ENCODE measurements around the gene MED20.

Gene MED20

GRCh38 chr6:41900861-41901260, 20.1 kb downstream of the MED20 start:
- peaks cover 16% of the 10 kb centered on the region for H3K4me1 ChIP-seq (ENCODE audit: control insufficient read depth, insufficient read depth, low read length, unreplicated experiment)

GRCh38 chr6:41896281-41896680, 24.7 kb downstream of the MED20 start:
- Histone ChIP-seq H3K79me2 (ENCODE audit: control insufficient read depth, insufficient read depth, low read length, unreplicated experiment) (no peaks in the 10 kb centered on the region), H3K27me3 (ENCODE audit: insufficient read depth, low read length) (no peaks in the 10 kb centered on the region), H3K4me3 (ENCODE audit: low read depth, low read length) (peak overlapping the region; percentile 86), H3K4me1 (ENCODE audit: control insufficient read depth, insufficient read depth, low read length, unreplicated experiment) (peaks cover 13% of the 10 kb centered on the region), H3K36me3 (ENCODE audit: insufficient read depth, low read length) (no peaks in the 10 kb centered on the region), H3K27ac (ENCODE audit: low read depth, low read length) (peak overlapping the region; percentile 66), H2AFZ (ENCODE audit: low read length, unreplicated experiment) (peak overlapping the region; percentile 7)

More at GRCh38 chr6:41900861-41901260, 20.1 kb downstream of the MED20 start:
- no peaks in the 10 kb centered on the region for H3K79me2 ChIP-seq (ENCODE audit: control insufficient read depth, insufficient read depth, low read length, unreplicated experiment)
- H2AFZ ChIP-seq (ENCODE audit: low read length, unreplicated experiment): no peak overlapping the region
- H3K27me3 ChIP-seq (ENCODE audit: insufficient read depth, low read length): no peaks in the 10 kb centered on the region
- peaks cover 3% of the 10 kb centered on the region; the same call in 1 of the 2 replicates for H3K36me3 ChIP-seq (ENCODE audit: insufficient read depth, low read length)
- H3K27ac ChIP-seq (ENCODE audit: low read depth, low read length): no peak overlapping the region
- H3K4me3 ChIP-seq (ENCODE audit: low read depth, low read length): no peak overlapping the region

- peak within 1 kb of the TSS; percentile 86 for H3K4me3 ChIP-seq (ENCODE audit: low read depth, low read length)
- peaks cover 13% of the 10 kb centered on the region for H3K4me1 ChIP-seq (ENCODE audit: control insufficient read depth, insufficient read depth, low read length, unreplicated experiment)
- H3K27me3 ChIP-seq (ENCODE audit: insufficient read depth, low read length): no peaks in the 10 kb centered on the region
- H2AFZ ChIP-seq (ENCODE audit: low read length, unreplicated experiment): peak within 1 kb of the TSS; percentile 93
- no peaks in the 10 kb centered on the region for H3K79me2 ChIP-seq (ENCODE audit: control insufficient read depth, insufficient read depth, low read length, unreplicated experiment)
- H3K36me3 ChIP-seq (ENCODE audit: insufficient read depth, low read length): no peaks in the 10 kb centered on the region
- H3K27ac ChIP-seq (ENCODE audit: low read depth, low read length): peak within 1 kb of the TSS; percentile 66
Observed at GRCh38 chr6:41895300-41896233, 25.4 kb downstream of the MED20 start, which contains the start of gene USP49. Gene USP49, minus strand, starts transcription at chr6:41895375. Its CDS starts 88,392 bp downstream, at chr6:41806983.

GRCh38 chr6:41894366-41895299, 26.3 kb downstream of the MED20 start:
- Histone ChIP-seq H2AFZ (ENCODE audit: low read length, unreplicated experiment) (peak overlapping the region; percentile 57), H3K4me1 (ENCODE audit: control insufficient read depth, insufficient read depth, low read length, unreplicated experiment) (peaks cover 13% of the 10 kb centered on the region), H3K79me2 (ENCODE audit: control insufficient read depth, insufficient read depth, low read length, unreplicated experiment) (no peaks in the 10 kb centered on the region), H3K4me3 (ENCODE audit: low read depth, low read length) (peak overlapping the region; percentile 86), H3K27me3 (ENCODE audit: insufficient read depth, low read length) (no peaks in the 10 kb centered on the region), H3K36me3 (ENCODE audit: insufficient read depth, low read length) (no peaks in the 10 kb centered on the region), H3K27ac (ENCODE audit: low read depth, low read length) (no peak overlapping the region)

- no peak overlapping the region for H3K4me3 ChIP-seq (ENCODE audit: low read depth, low read length)
- no peaks in the 10 kb centered on the region for H3K79me2 ChIP-seq (ENCODE audit: control insufficient read depth, insufficient read depth, low read length, unreplicated experiment)
- H2AFZ ChIP-seq (ENCODE audit: low read length, unreplicated experiment): no peak overlapping the region
- H3K27ac ChIP-seq (ENCODE audit: low read depth, low read length): no peak overlapping the region
- peaks cover 13% of the 10 kb centered on the region for H3K4me1 ChIP-seq (ENCODE audit: control insufficient read depth, insufficient read depth, low read length, unreplicated experiment)
- H3K36me3 ChIP-seq (ENCODE audit: insufficient read depth, low read length): no peaks in the 10 kb centered on the region
- no peaks in the 10 kb centered on the region for H3K27me3 ChIP-seq (ENCODE audit: insufficient read depth, low read length)
Observed at GRCh38 chr6:41892921-41893564, 27.9 kb downstream of the MED20 start.

- H3K4me3 ChIP-seq (ENCODE audit: low read depth, low read length): no peak overlapping the region
- no peaks in the 10 kb centered on the region for H3K79me2 ChIP-seq (ENCODE audit: control insufficient read depth, insufficient read depth, low read length, unreplicated experiment)
- no peaks in the 10 kb centered on the region for H3K27me3 ChIP-seq (ENCODE audit: insufficient read depth, low read length)
- H2AFZ ChIP-seq (ENCODE audit: low read length, unreplicated experiment): no peak overlapping the region
- no peaks in the 10 kb centered on the region for H3K36me3 ChIP-seq (ENCODE audit: insufficient read depth, low read length)
- no peak overlapping the region for H3K27ac ChIP-seq (ENCODE audit: low read depth, low read length)
- H3K4me1 ChIP-seq (ENCODE audit: control insufficient read depth, insufficient read depth, low read length, unreplicated experiment): no peaks in the 10 kb centered on the region
Observed at GRCh38 chr6:41887331-41887751, 33.6 kb downstream of the MED20 start.

- no peak overlapping the region for H2AFZ ChIP-seq (ENCODE audit: low read length, unreplicated experiment)
- no peaks in the 10 kb centered on the region for H3K79me2 ChIP-seq (ENCODE audit: control insufficient read depth, insufficient read depth, low read length, unreplicated experiment)
- no peak overlapping the region for H3K4me3 ChIP-seq (ENCODE audit: low read depth, low read length)
- no peak overlapping the region for H3K27ac ChIP-seq (ENCODE audit: low read depth, low read length)
- no peaks in the 10 kb centered on the region for H3K36me3 ChIP-seq (ENCODE audit: insufficient read depth, low read length)
- H3K4me1 ChIP-seq (ENCODE audit: control insufficient read depth, insufficient read depth, low read length, unreplicated experiment): peaks cover 5% of the 10 kb centered on the region
- no peaks in the 10 kb centered on the region for H3K27me3 ChIP-seq (ENCODE audit: insufficient read depth, low read length)
Observed at GRCh38 chr6:41885930-41886329, 35.0 kb downstream of the MED20 start.

- Histone ChIP-seq H3K4me1 (ENCODE audit: control insufficient read depth, insufficient read depth, low read length, unreplicated experiment) (peaks cover 5% of the 10 kb centered on the region), H3K27ac (ENCODE audit: low read depth, low read length) (no peak overlapping the region), H3K36me3 (ENCODE audit: insufficient read depth, low read length) (no peaks in the 10 kb centered on the region), H3K4me3 (ENCODE audit: low read depth, low read length) (no peak overlapping the region), H3K79me2 (ENCODE audit: control insufficient read depth, insufficient read depth, low read length, unreplicated experiment) (no peaks in the 10 kb centered on the region), H3K27me3 (ENCODE audit: insufficient read depth, low read length) (no peaks in the 10 kb centered on the region), H2AFZ (ENCODE audit: low read length, unreplicated experiment) (no peak overlapping the region)
Observed at GRCh38 chr6:41884957-41885356, 36.0 kb downstream of the MED20 start.

GRCh38 chr6:41881506-41881905, 39.4 kb downstream of the MED20 start:
- H3K79me2 ChIP-seq (ENCODE audit: control insufficient read depth, insufficient read depth, low read length, unreplicated experiment): no peaks in the 10 kb centered on the region
- peaks cover 25% of the 10 kb centered on the region for H3K4me1 ChIP-seq (ENCODE audit: control insufficient read depth, insufficient read depth, low read length, unreplicated experiment)
- no peak overlapping the region for H3K27ac ChIP-seq (ENCODE audit: low read depth, low read length)
- H2AFZ ChIP-seq (ENCODE audit: low read length, unreplicated experiment): no peak overlapping the region
- H3K36me3 ChIP-seq (ENCODE audit: insufficient read depth, low read length): no peaks in the 10 kb centered on the region
- no peaks in the 10 kb centered on the region for H3K27me3 ChIP-seq (ENCODE audit: insufficient read depth, low read length)
- H3K4me3 ChIP-seq (ENCODE audit: low read depth, low read length): no peak overlapping the region

GRCh38 chr6:41878961-41879405, 42.0 kb downstream of the MED20 start:
- Histone ChIP-seq H3K36me3 (ENCODE audit: insufficient read depth, low read length) (no peaks in the 10 kb centered on the region), H2AFZ (ENCODE audit: low read length, unreplicated experiment) (no peak overlapping the region), H3K27ac (ENCODE audit: low read depth, low read length) (peak overlapping the region; percentile 60), H3K27me3 (ENCODE audit: insufficient read depth, low read length) (no peaks in the 10 kb centered on the region), H3K4me1 (ENCODE audit: control insufficient read depth, insufficient read depth, low read length, unreplicated experiment) (peaks cover 25% of the 10 kb centered on the region), H3K79me2 (ENCODE audit: control insufficient read depth, insufficient read depth, low read length, unreplicated experiment) (no peaks in the 10 kb centered on the region), H3K4me3 (ENCODE audit: low read depth, low read length) (no peak overlapping the region)

Measured in ACC112 (cell line).